SK-N-SH treated with all-trans-retinoic acid at 6 μM for 48 hours (cell line): ENCODE data around the gene BTBD16.

Source experiments
- TCF4 ChIP-seq: fragments of 250-450 bp; sonication (Bioruptor Pico); IDR thresholded peaks from 2 replicates; pipeline ENCODE4 v1.8.0; 2021; ENCODE audit warnings: mild to moderate bottlenecking, moderate library complexity, borderline replicate concordance
- ZC3H10 ChIP-seq: fragments of 250-450 bp; sonication (Bioruptor Pico); IDR thresholded peaks from 2 replicates; pipeline ENCODE4 v1.5.1; 2021; ENCODE audit warnings: mild to moderate bottlenecking, moderate library complexity
- TF ChIP-seq, protein P1 (sequence below): fragments of 250-450 bp; sonication (Bioruptor Pico); IDR thresholded peaks from 2 replicates; pipeline ENCODE4 v1.5.0; 2020; ENCODE audit warnings: mild to moderate bottlenecking, moderate library complexity
- TF ChIP-seq, protein P2 (sequence below): fragments of 250-450 bp; sonication (Bioruptor Pico); IDR thresholded peaks from 2 replicates; pipeline ENCODE4 v1.5.1; 2021; ENCODE audit warnings: mild to moderate bottlenecking, moderate library complexity

GRCh38 chr10:122321960-122322359 is 50.9 kb downstream of the BTBD16 start:
- TF ChIP-seq TCF4 (CRISPR knock-in tag) (no peak), ZC3H10 (no peak)
- TF ChIP-seq, protein P1, sequence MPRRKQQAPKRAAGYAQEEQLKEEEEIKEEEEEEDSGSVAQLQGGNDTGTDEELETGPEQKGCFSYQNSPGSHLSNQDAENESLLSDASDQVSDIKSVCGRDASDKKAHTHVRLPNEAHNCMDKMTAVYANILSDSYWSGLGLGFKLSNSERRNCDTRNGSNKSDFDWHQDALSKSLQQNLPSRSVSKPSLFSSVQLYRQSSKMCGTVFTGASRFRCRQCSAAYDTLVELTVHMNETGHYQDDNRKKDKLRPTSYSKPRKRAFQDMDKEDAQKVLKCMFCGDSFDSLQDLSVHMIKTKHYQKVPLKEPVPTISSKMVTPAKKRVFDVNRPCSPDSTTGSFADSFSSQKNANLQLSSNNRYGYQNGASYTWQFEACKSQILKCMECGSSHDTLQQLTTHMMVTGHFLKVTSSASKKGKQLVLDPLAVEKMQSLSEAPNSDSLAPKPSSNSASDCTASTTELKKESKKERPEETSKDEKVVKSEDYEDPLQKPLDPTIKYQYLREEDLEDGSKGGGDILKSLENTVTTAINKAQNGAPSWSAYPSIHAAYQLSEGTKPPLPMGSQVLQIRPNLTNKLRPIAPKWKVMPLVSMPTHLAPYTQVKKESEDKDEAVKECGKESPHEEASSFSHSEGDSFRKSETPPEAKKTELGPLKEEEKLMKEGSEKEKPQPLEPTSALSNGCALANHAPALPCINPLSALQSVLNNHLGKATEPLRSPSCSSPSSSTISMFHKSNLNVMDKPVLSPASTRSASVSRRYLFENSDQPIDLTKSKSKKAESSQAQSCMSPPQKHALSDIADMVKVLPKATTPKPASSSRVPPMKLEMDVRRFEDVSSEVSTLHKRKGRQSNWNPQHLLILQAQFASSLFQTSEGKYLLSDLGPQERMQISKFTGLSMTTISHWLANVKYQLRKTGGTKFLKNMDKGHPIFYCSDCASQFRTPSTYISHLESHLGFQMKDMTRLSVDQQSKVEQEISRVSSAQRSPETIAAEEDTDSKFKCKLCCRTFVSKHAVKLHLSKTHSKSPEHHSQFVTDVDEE (CRISPR knock-in tag), result no peak
- TF ChIP-seq, protein P2, sequence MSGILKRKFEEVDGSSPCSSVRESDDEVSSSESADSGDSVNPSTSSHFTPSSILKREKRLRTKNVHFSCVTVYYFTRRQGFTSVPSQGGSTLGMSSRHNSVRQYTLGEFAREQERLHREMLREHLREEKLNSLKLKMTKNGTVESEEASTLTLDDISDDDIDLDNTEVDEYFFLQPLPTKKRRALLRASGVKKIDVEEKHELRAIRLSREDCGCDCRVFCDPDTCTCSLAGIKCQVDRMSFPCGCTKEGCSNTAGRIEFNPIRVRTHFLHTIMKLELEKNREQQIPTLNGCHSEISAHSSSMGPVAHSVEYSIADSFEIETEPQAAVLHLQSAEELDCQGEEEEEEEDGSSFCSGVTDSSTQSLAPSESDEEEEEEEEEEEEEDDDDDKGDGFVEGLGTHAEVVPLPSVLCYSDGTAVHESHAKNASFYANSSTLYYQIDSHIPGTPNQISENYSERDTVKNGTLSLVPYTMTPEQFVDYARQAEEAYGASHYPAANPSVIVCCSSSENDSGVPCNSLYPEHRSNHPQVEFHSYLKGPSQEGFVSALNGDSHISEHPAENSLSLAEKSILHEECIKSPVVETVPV, result no peak
